GM19467 (cell line): ENCODE data around the gene RAP1GAP2.
"Not testable (repeated sequence)": the region's sequence is repeated elsewhere in the genome, so short reads cannot be mapped to it uniquely, and the experiment has no call there.

ENCODE experiments used
- ATAC-seq: cut with Tn5 transposase; IDR thresholded peaks from one replicate; pipeline ENCODE4 v1.9.1; 2021; ENCODE audit warnings: mild to moderate bottlenecking, moderate library complexity; ENCODE audit not compliant: unreplicated experiment

The RAP1GAP2 gene

GRCh38 chr17:2814049-2814448, 17.8 kb downstream of the RAP1GAP2 start:
- no peak for ATAC-seq

- ATAC-seq, result no peak
These were observed 18.5 kb downstream of the RAP1GAP2 start for GRCh38 chr17:2814481-2815341.

GRCh38 chr17:2815781-2816185, 19.5 kb downstream of the RAP1GAP2 start:
- ATAC-seq, result no peak

GRCh38 chr17:2816688-2817087, 20.4 kb downstream of the RAP1GAP2 start:
- ATAC-seq, result no peak

- not testable (repeated sequence) for ATAC-seq
These were observed 23.1 kb downstream of the RAP1GAP2 start for GRCh38 chr17:2819294-2819693.

GRCh38 chr17:2819921-2820501, 23.8 kb downstream of the RAP1GAP2 start:
- no peak for ATAC-seq

GRCh38 chr17:2821868-2822267, 25.6 kb downstream of the RAP1GAP2 start:
- no peak for ATAC-seq

GRCh38 chr17:2822358-2822757, 26.1 kb downstream of the RAP1GAP2 start:
- no peak for ATAC-seq

- no peak for ATAC-seq
These were observed 29.2 kb downstream of the RAP1GAP2 start for GRCh38 chr17:2825253-2825970.

GRCh38 chr17:2828397-2829038, 32.3 kb downstream of the RAP1GAP2 start:
- ATAC-seq, result no peak

- no peak for ATAC-seq
These were observed 34.4 kb downstream of the RAP1GAP2 start for GRCh38 chr17:2830678-2831077.

- no peak for ATAC-seq
These were observed 39.5 kb downstream of the RAP1GAP2 start for GRCh38 chr17:2835780-2836179.

- no peak for ATAC-seq
These were observed 40.9 kb downstream of the RAP1GAP2 start for GRCh38 chr17:2837147-2837561.

- no peak for ATAC-seq
These were observed 45.4 kb downstream of the RAP1GAP2 start for GRCh38 chr17:2841606-2842005.

- no peak for ATAC-seq
These were observed 46.2 kb downstream of the RAP1GAP2 start for GRCh38 chr17:2842464-2842863.

- no peak for ATAC-seq
These were observed 48.2 kb downstream of the RAP1GAP2 start for GRCh38 chr17:2844416-2844815.

GRCh38 chr17:2847381-2848333, 51.4 kb downstream of the RAP1GAP2 start:
- ATAC-seq, result no peak

- ATAC-seq, result no peak
These were observed 53.1 kb downstream of the RAP1GAP2 start for GRCh38 chr17:2849327-2849670.

- ATAC-seq, result no peak
These were observed 54.8 kb downstream of the RAP1GAP2 start for GRCh38 chr17:2850991-2851390.

- ATAC-seq, result no peak
These were observed 55.4 kb downstream of the RAP1GAP2 start for GRCh38 chr17:2851615-2852014.
